A673 (cell line): Measurements from ENCODE around the gene CDIP1.

ENCODE experiments used
- EZH2 ChIP-seq: fragments of 200-600 bp; sonication (generic); IDR thresholded peaks from 2 replicates; pipeline ENCODE4 v1.6.1; 2017; ENCODE audit warnings: borderline replicate concordance, low read depth, mild to moderate bottlenecking, mixed read lengths, antibody characterized with exemption, low read length; ENCODE audit not compliant: poor library complexity, severe bottlenecking
- TF ChIP-seq, protein P1 (sequence below): fragments of 300-800, 200-600 bp; sonication (generic); conservative IDR thresholded peaks from 2 replicates; pipeline ENCODE4 v1.5.1; 2017; ENCODE audit warnings: low read depth, mild to moderate bottlenecking, antibody characterized with exemption, low read length, moderate library complexity, mixed read lengths

DNA sequence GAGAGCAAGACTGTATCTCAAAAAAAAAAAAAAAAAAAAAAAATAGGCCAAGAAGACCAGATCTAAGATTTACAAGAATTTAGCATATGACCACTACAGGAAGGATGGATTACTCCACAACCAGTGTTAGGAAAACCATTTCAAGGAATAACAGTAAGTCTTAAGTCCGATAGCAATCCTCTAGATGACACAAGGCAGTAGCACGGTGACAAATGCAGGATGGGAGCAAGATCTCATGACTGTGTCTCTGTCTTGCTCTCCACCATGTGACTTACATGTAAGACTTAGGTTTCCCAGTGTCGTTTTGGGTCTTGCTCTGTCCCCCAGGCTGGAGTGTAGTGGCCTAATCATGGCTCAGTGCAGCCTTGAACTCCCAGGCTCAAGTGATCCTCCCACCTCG, 45.3 kb upstream of the CDIP1 start:
- TF ChIP-seq, protein P1, sequence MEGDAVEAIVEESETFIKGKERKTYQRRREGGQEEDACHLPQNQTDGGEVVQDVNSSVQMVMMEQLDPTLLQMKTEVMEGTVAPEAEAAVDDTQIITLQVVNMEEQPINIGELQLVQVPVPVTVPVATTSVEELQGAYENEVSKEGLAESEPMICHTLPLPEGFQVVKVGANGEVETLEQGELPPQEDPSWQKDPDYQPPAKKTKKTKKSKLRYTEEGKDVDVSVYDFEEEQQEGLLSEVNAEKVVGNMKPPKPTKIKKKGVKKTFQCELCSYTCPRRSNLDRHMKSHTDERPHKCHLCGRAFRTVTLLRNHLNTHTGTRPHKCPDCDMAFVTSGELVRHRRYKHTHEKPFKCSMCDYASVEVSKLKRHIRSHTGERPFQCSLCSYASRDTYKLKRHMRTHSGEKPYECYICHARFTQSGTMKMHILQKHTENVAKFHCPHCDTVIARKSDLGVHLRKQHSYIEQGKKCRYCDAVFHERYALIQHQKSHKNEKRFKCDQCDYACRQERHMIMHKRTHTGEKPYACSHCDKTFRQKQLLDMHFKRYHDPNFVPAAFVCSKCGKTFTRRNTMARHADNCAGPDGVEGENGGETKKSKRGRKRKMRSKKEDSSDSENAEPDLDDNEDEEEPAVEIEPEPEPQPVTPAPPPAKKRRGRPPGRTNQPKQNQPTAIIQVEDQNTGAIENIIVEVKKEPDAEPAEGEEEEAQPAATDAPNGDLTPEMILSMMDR = no peak
- TF ChIP-seq EZH2 = no peak
